Eye (tissue), 1 donor: ENCODE measurements around the gene AK2.
A peak's percentile ranks its signal among the peaks of the same experiment; 100 is the strongest.

Experiments
- DNase-seq: peaks from one replicate; pipeline ENCODE4 v3.0.0-alpha.2; 2015

The AK2 gene

GRCh38 chr1:32969566-32969965 lies 67.1 kb downstream of the AK2 start:
- DNase-seq: no peak

- no peak for DNase-seq
Observed at GRCh38 chr1:32967888-32968568, 68.7 kb downstream of the AK2 start.

- no peak for DNase-seq
Observed at GRCh38 chr1:32966900-32967299, 69.8 kb downstream of the AK2 start.

GRCh38 chr1:32965251-32965747 lies 71.4 kb downstream of the AK2 start:
- no peak for DNase-seq

- peak; percentile 97 for DNase-seq
Observed at GRCh38 chr1:32964461-32965250, 72.0 kb downstream of the AK2 start, which contains the start of gene RNF19B. RNF19B (minus strand) TSS chr1:32964809; CDS start chr1:32964685, 124 bp downstream.

GRCh38 chr1:32963746-32964460 lies 72.8 kb downstream of the AK2 start:
- DNase-seq: peak; percentile 82

GRCh38 chr1:32962248-32962896 lies 74.3 kb downstream of the AK2 start:
- no peak for DNase-seq

GRCh38 chr1:32960819-32961355 lies 75.8 kb downstream of the AK2 start:
- DNase-seq: no peak

GRCh38 chr1:32960342-32960741 lies 76.3 kb downstream of the AK2 start:
- no peak for DNase-seq

GRCh38 chr1:32958827-32959226 lies 77.9 kb downstream of the AK2 start:
- no peak for DNase-seq
